HG03135 (cell line): Measurements from ENCODE around the gene DYSF.

ENCODE experiments used
- ATAC-seq: cut with Tn5 transposase; IDR thresholded peaks from one replicate; pipeline ENCODE4 v1.9.1; 2021; ENCODE audit warnings: mild to moderate bottlenecking, moderate library complexity; ENCODE audit not compliant: unreplicated experiment

The DYSF gene

DNA sequence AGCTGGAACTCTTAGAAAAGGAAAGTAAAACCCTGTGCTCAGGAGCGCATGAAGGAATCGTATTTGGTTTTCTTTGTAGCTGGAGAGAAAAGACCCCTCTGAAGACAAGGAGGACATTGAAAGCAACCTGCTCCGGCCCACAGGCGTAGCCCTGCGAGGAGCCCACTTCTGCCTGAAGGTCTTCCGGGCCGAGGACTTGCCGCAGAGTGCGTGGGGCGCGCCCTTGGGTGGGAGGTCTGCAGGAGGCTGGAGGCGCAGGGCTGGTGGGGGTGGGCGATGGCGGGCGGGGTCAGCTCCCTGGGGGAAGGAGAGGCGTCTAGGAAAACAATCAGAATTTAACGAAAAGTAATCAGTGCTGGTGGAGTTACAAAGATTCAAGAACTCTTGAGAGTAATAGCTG lies 72.8 kb downstream of the DYSF start:
- no peak for ATAC-seq

DNA sequence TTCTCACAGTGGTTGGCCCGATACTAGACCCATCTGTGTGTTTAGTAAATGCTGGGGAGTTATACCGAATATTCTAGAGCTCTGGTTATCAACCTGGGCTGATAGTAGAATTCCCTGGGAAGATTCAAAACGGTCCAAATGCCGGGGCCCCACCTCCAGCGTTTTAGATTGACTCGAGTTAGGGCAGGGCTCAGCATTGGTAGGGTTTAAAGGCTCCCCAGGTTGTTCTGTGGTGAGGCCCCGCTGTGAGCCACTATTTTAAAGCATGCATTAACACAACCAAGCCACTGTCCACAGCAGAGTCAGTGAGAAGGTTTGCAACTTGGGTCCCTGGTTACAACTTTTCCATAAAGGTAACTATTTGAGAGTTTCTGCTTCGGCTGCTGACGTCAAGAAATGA lies 73.6 kb downstream of the DYSF start:
- ATAC-seq = no peak

DNA sequence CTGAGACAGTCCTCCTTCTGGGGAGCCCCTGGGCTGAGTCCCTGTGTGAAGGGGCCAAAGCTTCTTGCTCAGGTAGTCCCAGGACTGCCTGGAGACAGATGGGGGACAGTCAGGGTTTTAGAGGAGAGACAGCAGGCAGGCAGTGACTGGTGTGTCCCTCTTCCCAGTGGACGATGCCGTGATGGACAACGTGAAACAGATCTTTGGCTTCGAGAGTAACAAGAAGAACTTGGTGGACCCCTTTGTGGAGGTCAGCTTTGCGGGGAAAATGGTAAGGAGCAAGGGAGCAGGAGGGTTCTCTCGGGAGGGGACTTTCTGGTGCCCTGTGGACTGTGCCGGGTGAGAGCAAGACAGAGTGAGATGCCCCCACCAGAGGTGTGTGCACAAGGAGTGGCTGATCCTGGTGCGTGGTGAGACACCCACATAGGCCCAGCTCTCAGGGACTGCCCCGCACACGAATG lies 74.8 kb downstream of the DYSF start:
- ATAC-seq = no peak

DNA sequence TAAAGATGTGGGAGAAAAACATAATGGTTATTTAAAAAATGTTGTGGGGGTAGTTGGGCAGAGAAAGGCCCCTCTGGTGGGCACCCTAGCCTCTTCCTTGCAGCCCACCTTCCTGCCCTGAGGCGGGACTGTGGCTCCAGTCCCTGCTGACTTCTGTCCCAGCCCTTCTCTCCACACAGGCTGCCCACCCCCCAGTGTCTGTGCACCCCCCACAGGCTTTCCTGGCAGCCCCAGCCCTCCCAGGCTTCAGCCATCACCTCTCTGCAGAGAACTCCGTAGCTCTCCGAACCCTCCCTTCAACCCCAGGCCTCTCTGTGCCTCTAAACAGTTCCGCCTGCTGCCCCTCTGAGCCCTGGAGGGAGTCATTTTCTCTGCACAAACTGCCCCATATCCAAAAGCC lies 75.4 kb downstream of the DYSF start:
- no peak for ATAC-seq

DNA sequence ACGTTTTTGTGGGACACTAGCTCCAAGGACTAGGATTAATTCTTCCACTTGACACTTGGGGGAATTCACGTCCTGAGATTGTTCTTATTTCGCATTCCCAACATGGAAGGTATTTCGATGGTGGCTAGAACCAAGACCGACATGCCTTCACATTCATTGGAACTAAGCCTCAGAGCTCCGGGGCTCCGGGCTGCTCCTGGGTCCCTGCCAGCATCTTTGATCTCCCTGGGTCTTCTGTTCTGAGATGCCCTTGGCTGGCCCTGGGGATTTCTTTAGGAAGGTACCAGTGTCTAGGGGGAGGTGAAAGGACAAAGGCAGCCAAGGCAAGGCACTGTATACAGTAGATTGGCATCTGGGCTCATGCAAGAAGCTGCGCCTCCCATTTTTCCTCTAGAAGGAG lies 76.8 kb downstream of the DYSF start:
- ATAC-seq = no peak

DNA sequence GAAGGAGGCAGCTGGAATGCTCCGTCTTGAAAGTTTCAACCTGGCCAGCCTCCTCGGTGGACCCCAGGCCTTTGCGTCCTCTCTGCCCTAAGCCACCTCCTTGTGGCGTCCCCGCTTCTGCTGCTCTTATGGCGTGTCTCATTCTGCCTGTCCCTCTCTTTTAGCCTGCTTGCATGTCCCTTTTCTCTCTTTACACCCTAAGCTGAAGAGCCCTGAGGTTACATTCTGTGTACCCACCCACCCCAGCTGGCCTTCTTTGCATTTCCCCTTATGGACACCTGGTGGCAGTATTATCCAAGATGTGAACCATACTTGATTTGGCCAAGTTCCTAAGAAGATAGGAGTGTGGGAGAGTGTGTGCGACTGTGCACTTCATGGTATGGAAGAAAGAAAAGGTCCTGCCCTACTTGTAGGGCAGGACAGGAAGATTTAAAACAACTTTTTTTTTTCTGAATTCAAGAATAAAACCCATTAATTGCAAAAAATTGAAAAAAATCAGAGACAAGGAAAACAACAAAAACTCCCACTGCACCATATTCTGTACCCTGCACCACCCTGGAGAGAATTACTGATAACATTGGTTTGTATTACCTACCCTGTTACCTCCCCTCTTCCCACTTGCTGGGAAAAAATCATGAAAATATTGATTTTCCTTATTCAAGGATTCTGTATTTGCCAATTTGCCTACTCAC lies 77.4 kb downstream of the DYSF start:
- ATAC-seq = no peak

DNA sequence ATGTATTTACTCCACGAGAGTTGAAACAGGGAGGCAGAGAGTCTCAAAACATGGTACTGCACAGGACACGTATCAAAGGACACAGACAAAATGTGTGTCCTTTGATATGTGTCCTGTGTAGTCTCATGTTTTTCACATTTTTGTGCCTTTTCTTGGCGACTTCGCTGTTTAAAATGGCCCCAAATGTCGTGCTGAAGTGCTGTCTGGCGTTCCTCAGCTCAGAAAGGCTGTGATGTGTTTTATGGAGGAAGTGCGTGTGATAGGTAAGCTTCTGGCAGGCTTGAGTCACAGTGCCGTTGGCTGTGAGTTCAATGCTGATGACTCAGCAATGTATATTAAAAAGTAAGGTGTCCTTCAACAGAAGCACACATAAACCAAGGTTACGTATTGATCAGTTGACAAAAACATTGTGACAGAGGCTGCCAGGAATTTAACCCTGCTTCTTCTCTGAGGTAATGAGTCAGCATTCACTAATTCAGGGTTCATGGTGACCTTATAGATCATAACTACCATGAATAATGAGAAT lies 78.2 kb downstream of the DYSF start:
- ATAC-seq = no peak

DNA sequence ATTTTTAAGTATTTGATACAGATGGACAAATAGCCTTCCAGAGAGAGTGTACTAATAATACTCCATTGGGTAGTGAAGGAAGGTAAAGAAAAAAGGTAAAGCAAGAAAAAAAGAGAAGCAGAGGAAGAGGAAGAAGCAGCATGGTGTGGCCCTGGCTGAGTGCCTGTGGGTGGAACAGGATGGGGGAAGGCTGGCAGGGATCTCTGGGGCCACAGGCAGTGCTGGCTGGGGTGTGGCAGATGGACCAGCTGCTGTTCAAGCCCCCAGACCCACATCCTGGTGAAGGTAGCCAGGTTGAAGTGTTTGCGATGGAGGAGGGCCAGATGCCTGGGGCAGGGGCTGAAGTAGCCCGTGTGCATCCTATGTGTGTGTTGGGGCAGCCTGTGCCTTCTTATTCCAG lies 79.0 kb downstream of the DYSF start:
- no peak for ATAC-seq

DNA sequence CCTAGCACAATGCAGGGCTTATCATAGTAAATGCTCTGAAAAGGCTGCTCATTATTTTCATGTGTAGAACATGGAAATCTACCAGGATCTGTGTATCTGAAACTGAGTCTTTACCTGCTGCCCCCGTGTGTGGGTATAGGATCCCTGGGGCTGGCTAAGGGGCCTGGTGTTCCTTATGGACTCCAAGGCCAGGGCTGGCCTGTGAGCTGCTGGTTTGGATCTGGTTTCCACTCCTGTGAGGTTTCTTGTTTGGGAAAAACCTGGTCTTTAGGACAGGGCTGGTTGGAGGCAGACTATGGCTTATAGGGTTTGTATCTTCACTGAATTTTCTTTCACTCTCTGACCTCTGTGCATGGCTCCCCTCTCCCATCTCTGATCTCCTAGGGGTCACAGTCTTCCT lies 80.8 kb downstream of the DYSF start:
- ATAC-seq = no peak

DNA sequence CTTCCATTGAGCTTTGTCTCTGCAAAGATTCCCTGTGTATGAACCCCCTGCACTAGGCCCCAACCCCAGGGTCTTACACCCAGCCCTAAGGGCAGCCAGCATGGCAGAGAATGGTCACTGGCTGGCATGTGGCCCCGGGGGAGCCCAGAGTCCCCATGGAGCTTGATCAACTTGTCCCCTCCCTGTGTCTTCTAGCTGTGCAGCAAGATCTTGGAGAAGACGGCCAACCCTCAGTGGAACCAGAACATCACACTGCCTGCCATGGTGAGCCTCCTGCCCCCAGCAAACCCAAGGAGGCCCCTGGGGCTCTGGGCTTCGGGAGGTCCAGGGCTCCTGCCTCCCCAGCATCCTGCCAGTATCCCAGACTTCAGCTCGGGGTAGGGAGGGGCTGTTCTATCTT lies 81.5 kb downstream of the DYSF start:
- ATAC-seq = no peak

DNA sequence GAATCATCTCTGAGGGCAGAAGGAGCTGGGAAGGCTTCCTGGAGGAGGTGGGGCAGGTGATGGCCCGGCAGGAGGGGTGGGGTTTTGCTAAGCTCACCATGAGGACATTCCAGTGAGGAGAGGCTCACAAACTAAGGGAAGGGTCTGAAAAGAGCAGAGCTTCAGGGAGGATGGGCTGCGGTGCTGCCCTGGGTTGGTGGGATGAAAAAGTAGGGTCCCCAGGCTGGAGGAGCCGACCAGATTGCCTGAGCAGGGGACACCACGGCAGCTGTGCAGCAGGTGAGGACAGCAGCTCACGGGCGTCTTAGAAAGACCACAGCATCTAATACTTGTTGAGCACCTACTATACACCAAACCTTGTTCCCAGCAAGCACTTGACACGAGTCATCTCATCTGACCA lies 82.2 kb downstream of the DYSF start:
- no peak for ATAC-seq

DNA sequence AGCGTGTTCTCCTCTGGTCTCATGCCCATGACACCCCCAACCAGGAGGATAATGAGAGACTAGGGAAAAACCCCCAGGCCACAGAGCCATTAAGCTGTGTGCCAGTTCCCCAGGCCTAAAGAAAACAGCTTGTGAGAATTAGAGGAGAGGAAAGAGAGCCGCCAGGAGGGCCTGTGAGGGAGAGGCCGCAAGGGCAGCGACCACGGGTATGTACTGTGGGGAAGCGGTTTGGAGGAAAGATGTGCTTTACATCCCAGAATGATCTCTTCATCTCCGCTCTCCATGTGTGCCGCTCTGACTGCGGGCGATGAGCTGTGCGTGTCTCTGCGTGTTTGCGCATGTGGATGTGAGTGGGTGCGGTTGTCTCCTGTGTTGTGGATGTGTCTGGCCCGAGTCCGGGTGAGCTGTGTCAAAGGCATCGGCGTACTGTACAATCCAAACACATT lies 82.9 kb downstream of the DYSF start:
- ATAC-seq = no peak

DNA sequence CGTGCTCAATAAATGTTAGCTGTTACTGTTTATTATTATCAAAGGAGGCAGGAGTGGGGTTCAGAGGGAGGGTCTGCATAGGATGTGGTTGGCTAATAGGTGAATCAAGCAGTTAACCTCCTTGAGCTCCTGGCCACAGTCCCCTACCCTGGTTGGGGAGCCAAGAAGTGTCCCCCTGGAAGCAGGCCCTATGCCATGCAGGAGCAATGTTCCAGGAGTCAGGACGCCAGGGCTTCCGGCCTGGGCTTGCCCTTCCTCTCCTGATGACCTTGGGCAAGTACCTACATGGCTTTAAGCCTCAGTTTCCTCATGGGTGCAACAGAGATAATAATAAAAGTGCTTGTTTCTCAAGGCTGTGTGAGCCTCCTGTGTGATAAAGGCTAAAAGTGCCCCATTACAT lies 84.9 kb downstream of the DYSF start:
- no peak for ATAC-seq

DNA sequence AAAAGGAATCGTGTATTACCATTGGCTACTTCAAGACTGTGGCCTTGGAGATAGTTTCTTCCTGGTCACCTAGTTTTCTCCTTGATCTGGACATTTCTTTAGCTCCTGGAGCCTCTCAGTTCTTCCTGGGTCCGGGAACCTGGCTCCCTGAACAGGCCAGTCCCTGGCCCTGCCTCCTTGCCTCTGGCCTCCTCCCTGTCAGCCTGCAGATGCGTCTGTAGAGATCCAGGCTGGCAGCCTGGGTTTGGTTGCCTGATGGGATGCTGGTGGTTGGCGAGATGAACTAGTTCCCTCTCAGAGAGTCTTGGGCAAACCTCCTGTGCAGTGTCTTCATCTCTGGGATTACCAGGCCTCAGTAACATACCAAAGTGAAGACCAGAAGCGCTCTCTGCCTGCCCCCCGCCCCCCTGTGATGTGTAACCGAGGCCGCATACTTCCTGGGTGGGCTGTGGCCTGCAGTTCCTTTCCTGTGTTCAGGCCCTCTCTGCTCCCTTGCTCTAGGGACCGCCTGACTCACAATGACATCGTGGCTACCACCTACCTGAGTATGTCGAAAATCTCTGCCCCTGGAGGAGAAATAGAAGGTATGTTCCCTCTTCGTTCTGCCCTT lies 85.4 kb downstream of the DYSF start:
- ATAC-seq = no peak

DNA sequence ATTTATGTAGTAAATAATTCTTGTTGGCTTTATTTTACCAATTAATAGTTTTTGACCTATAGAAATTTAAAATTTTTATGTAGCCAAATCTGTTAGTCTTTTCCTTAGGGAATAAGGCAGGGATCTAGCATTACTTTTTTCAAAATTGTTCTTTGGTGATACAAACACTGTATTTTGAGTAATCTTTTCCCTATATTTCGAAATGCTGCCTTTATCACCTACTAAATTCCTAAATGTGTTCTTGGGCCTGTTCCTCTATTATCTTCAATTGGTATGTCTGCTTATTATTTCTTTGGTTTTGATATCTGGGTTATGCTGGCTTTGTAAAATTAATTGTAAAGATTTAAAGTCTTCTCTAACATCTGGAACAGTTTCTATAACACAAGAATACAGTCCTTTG lies 87.5 kb downstream of the DYSF start:
- no peak for ATAC-seq

DNA sequence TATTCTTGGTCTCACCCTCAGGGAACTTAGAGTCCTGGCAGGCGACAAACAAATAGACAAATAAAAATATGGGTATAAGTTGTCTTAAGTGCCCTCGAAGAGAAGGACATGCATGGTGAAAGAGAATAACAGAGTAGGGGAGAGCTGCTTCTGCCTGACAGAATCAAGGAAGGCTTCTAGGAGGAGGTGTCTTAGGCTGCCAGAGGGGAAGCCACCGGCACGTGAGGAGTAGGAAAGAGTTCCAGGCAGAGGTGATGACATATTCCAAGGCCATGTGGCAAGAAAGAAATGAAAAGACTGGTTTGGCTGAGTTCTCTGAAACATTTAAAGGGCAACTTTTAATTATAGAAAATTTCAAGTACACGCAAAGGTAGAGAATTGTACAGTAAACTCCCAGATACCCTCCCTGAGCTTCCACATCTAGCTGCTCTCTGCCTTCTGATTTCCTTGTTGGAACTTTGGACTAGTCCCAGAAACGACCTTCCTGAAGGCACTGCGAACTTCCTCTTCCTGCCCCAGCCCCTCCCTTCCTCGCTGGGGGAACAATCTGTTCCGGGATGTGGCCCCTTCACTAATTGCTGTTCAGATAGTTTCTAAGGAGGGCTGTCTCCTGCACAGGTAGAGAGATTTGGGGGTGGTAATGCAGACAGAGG lies 91.7 kb downstream of the DYSF start:
- no peak for ATAC-seq

DNA sequence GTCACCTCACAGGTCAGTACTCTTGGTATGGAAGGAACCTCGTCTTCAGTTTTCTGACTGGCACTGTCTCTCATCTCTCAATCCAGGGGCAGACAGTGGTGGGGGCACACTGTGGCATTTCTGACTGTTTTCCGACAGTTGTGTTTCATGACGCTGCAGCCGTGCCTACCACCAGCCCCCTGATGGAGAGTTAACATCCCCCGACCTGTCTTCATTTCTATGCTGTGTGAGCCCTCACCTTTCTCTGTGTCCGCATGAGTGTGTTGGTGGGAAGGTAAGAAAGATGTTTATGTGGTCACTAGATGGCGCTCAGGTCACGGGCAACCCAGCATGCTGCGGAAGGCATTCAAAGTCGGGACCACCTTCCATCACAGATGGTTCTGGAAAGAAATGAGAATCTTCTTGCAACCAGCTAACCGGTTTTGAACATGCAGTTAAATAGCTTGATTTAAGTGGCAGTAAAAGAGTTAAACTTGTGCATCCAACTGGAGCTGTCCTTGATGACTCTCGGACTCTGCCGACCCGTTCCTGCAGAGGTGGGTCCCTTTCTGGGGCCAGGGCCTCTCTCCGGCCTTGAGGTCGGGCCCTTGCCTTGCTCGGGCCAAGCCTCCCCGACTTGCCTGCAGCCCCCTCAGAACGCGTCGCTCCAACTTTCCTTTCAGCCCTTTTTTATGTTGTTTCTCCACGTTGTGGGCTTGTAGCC lies 92.4 kb downstream of the DYSF start:
- no peak for ATAC-seq

DNA sequence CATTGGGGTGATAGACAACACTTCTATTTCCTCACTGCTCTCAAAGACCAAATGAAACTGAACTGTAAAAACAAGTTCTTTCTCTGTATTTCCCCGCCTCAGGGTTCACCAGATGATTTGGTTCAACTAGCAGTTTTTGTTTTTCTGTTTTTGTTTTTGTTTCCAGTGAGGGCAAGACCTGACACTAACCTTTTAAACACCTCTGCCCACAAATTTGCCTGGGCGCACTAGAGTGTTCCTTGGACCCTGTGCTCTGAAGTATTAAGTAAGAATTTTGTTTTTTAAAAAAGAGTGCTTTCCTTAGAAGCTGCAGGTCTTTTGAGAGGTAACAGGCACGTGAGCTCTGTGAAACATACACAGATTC lies 92.9 kb downstream of the DYSF start:
- ATAC-seq = no peak

DNA sequence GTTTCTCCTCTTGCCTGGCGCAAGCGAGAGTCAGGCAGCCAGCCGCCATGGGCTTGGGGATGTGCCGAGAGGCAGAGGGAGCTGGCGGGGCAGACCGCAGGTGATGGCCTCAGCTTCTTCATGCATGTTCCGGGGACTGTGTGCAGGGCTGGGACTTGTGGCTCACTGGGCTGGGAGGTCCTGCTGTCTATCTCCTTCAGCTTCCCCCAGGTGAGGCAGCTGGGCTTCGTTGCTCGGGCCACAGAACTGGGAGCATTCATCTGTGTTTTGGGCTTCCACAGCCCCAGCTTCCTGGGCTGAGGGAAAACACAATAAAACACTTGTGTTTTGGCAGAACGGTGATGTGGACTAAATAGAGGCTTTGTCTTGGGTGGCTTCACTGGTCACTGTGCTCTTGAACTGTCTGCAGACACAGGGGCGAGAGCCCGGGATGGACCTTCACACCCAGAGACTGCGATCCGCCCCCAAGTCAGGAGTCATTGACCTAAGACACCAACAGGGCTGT lies 93.5 kb downstream of the DYSF start:
- no peak for ATAC-seq

DNA sequence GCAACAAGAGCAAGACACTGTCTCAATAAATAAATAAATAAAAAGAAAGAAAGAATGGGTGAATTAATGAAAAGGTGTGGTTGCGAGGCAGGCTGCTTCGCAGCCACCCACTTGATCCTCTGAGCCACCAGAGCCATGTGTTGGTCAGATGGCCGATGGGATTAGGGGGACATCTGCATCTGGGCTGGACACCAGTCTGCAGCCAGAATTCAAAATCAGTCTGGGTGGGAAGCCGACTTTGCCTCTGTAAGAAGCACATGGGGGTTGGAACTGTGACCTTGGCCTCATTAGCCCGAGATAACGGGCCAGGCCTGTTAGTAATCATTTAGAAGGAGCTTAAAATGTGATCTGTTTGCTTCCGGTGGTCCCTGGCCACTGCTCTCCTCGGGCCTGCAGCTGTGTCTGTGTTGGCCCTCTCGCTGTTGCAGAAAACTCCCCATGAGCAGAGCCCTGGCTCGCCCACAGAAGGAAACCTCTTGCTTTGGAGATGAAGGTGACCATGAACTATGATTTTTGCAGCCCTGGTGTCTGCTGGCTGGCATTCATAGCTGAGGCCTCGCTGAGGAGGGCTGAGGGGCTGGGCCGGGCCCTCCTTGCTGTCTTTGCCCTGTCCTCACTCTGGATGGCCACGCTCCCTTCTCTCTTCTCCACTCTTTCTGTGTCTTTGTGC lies 94.4 kb downstream of the DYSF start:
- no peak for ATAC-seq
